ENCODE results near the gene ODAM.
"Not testable (repeated sequence)": the region's sequence is repeated elsewhere in the genome, so short reads cannot be mapped to it uniquely, and the experiment has no call there.

The ODAM gene

DNA sequence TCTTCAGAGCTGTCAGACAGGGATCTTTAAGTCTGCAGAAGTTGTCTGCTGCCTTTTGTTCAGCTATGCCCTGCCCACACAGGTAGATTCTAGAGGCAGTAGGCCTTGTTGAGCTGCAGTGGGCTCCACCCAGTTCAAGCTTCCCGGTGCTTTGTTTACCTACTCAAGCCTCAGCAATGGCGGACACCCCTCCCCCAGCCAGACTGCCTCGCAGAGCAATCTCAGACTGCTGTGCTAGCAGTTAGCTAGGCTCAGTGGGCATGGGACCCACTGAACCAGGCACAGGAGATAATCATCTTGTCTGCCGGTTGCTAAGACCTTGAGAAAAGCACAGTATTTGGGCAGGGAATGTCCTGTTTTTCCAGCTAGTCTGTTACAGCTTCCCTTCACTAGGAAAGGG lies 17.2 kb downstream of the ODAM start:
- H3K36me3 ChIP-seq (ENCODE audit: control insufficient read depth in 2 of 2, insufficient read depth in 1 of 2, low read length in 2 of 2); POLR2A ChIA-PET: not testable (repeated sequence)

DNA sequence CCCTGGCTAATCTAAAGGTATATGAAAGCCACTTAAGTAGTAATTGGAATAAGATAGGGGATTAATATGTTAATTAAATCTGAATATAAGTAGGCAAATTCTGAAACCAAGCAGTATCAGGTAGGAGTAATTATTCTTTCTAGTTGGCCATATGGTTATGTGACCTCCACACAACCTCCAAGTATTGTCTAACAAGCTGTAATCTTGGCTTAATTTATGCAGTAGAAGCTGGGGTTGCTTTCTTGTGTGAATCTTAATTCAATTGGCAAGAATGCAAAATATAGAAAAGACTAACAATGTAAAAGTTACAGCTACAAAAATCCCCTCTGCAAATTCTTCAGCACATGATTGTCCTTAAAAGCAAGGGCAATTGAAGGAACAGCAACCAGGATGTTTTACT lies 20.6 kb downstream of the ODAM start:
- POLR2A ChIA-PET; H3K4me3 ChIP-seq (ENCODE audit: low read depth, low read length); CTCF ChIA-PET; H3K27ac ChIP-seq (ENCODE audit: extremely low read depth, low read depth, low read length); H3K36me3 ChIP-seq (ENCODE audit: control insufficient read depth in 2 of 2, insufficient read depth in 1 of 2, low read length in 2 of 2); H3K4me1 ChIP-seq (ENCODE audit: control insufficient read depth, insufficient read depth, low read length); H3K9me3 ChIP-seq (ENCODE audit: control insufficient read depth, insufficient read depth, low read depth, low read length): not testable (repeated sequence)

More for the DNA sequence above, 17.2 kb downstream of the ODAM start:
- H3K4me1 ChIP-seq (ENCODE audit: control insufficient read depth, insufficient read depth, low read length); H3K9me3 ChIP-seq (ENCODE audit: control insufficient read depth, insufficient read depth, low read depth, low read length); CTCF ChIA-PET; H3K4me3 ChIP-seq (ENCODE audit: low read depth, low read length); H3K27ac ChIP-seq (ENCODE audit: extremely low read depth, low read depth, low read length): not testable (repeated sequence)

DNA sequence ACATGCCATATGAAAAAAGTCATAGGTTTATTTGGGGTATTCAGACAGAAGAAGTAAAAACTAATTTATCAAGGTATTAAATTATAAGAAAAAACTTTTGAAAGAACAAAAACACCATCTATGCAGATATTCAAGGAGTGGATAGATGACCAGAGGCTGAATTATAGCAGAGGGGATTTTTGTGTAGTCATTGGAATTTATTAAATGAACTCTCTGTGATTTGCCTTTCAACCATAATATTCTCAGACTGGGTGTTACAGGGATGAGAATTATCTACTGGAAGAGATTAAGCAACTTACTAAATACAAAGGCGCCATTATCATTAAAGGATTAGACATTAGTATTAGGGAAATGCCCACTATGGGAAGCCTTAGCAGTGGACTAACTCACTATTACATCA lies 21.0 kb downstream of the ODAM start:
- CTCF ChIA-PET; H3K36me3 ChIP-seq (ENCODE audit: control insufficient read depth in 2 of 2, insufficient read depth in 1 of 2, low read length in 2 of 2); H3K4me1 ChIP-seq (ENCODE audit: control insufficient read depth, insufficient read depth, low read length); H3K4me3 ChIP-seq (ENCODE audit: low read depth, low read length); H3K9me3 ChIP-seq (ENCODE audit: control insufficient read depth, insufficient read depth, low read depth, low read length); H3K27ac ChIP-seq (ENCODE audit: extremely low read depth, low read depth, low read length); POLR2A ChIA-PET: not testable (repeated sequence)

DNA sequence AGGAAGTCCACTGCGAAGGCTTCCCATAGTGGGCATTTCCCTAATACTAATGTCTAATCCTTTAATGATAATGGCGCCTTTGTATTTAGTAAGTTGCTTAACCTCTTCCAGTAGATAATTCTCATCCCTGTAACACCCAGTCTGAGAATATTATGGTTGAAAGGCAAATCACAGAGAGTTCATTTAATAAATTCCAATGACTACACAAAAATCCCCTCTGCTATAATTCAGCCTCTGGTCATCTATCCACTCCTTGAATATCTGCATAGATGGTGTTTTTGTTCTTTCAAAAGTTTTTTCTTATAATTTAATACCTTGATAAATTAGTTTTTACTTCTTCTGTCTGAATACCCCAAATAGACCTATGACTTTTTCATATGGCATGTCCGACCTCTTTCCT lies 25.9 kb downstream of the ODAM start:
- H3K4me3 ChIP-seq (ENCODE audit: low read depth, low read length); H3K36me3 ChIP-seq (ENCODE audit: control insufficient read depth in 2 of 2, insufficient read depth in 1 of 2, low read length in 2 of 2); POLR2A ChIA-PET; H3K27ac ChIP-seq (ENCODE audit: extremely low read depth, low read depth, low read length); CTCF ChIA-PET; H3K4me1 ChIP-seq (ENCODE audit: control insufficient read depth, insufficient read depth, low read length); H3K9me3 ChIP-seq (ENCODE audit: control insufficient read depth, insufficient read depth, low read depth, low read length): not testable (repeated sequence)

DNA sequence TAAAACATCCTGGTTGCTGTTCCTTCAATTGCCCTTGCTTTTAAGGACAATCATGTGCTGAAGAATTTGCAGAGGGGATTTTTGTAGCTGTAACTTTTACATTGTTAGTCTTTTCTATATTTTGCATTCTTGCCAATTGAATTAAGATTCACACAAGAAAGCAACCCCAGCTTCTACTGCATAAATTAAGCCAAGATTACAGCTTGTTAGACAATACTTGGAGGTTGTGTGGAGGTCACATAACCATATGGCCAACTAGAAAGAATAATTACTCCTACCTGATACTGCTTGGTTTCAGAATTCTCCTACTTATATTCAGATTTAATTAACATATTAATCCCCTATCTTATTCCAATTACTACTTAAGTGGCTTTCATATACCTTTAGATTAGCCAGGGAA lies 26.3 kb downstream of the ODAM start:
- H3K4me1 ChIP-seq (ENCODE audit: control insufficient read depth, insufficient read depth, low read length); POLR2A ChIA-PET; H3K27ac ChIP-seq (ENCODE audit: extremely low read depth, low read depth, low read length); H3K9me3 ChIP-seq (ENCODE audit: control insufficient read depth, insufficient read depth, low read depth, low read length); H3K36me3 ChIP-seq (ENCODE audit: control insufficient read depth in 2 of 2, insufficient read depth in 1 of 2, low read length in 2 of 2); CTCF ChIA-PET; H3K4me3 ChIP-seq (ENCODE audit: low read depth, low read length): not testable (repeated sequence)

DNA sequence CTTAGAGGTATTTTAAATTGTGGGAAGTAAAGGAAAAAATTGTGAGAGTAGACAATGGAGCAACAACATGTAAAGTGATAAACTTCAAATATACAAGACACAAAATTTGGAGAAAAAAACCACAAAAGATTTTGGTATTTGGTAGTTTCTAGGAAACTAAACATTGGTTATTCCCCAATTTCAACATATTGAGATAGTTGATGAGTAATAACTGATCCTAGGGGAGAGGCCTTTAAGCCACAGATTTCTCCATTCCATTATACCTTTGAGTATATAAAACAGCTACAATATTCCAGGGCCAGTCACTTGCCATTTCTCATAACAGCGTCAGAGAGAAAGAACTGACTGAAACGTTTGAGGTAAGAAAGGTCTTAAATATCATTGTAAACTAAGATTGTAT lies 30.3 kb downstream of the ODAM start, which contains the start of gene FDCSP:
Gene FDCSP (plus strand): TSS at position 301 of the 400 bp plus-strand sequence. CDS start 5,071 bp downstream, outside the sequence.
- CTCF ChIA-PET = no interaction called here
- no peak for TF ChIP-seq GLIS2 (tag by site-specific recombination; IDR thresholded peaks at IDR 0.05)
- no peak for TF ChIP-seq ZSCAN23 (tag by site-specific recombination; IDR thresholded peaks at IDR 0.05)
- TF ChIP-seq ZBTB1 (tag by site-specific recombination; IDR thresholded peaks at IDR 0.05) = no peak
- no peak for TF ChIP-seq ZNF792 (tag by site-specific recombination; IDR thresholded peaks at IDR 0.05)
- no peak for TF ChIP-seq SCRT1 (tag by site-specific recombination; IDR thresholded peaks at IDR 0.05; ENCODE audit: borderline replicate concordance)
- no peak for TF ChIP-seq ZNF664 (tag by site-specific recombination; IDR thresholded peaks at IDR 0.05)
- TF ChIP-seq SP7 (tag by site-specific recombination; IDR thresholded peaks at IDR 0.05) = no peak
- no peak for TF ChIP-seq ZNF19 (tag by site-specific recombination; IDR thresholded peaks at IDR 0.05; ENCODE audit: low read depth)
- no peaks in the 10 kb centered on the region for H3K9me3 ChIP-seq (ENCODE audit: control insufficient read depth, insufficient read depth, low read depth, low read length)
- H3K27ac ChIP-seq (ENCODE audit: extremely low read depth, low read depth, low read length) = no peak within 1 kb of the TSS
- no peaks in the 10 kb centered on the region for H3K4me1 ChIP-seq (ENCODE audit: control insufficient read depth, insufficient read depth, low read length)
- no peaks in the 10 kb centered on the region for H3K36me3 ChIP-seq (ENCODE audit: control insufficient read depth in 2 of 2, insufficient read depth in 1 of 2, low read length in 2 of 2)
- no peak within 1 kb of the TSS for H3K4me3 ChIP-seq (ENCODE audit: low read depth, low read length)
- POLR2A ChIA-PET = no interaction called here

DNA sequence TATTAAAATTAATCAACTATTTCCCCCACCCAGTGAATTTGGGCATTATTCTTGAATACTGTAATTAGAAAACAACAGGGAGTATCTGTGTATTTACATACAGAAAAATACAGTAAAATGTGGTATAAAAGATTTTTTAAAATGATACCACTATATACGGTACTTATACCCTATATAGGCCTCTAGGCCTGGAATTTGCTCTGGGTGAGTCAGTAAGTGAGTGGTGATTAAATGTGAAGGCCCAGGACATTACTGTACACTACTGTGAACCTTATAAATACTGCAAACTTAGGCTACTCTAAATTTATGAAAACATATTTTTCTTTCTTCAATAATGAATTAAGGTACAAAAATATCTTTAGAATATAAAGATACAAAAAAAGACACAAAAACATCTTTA lies 40.6 kb downstream of the ODAM start:
- no peak overlapping the region for H3K4me3 ChIP-seq (ENCODE audit: low read depth, low read length)
- ChIA-PET CTCF (no interaction called here), POLR2A (no interaction called here)
- H3K27ac ChIP-seq (ENCODE audit: extremely low read depth, low read depth, low read length) = no peak overlapping the region
- H3K4me1 ChIP-seq (ENCODE audit: control insufficient read depth, insufficient read depth, low read length) = no peaks in the 10 kb centered on the region
- H3K36me3 ChIP-seq (ENCODE audit: control insufficient read depth in 2 of 2, insufficient read depth in 1 of 2, low read length in 2 of 2) = no peaks in the 10 kb centered on the region
- H3K9me3 ChIP-seq (ENCODE audit: control insufficient read depth, insufficient read depth, low read depth, low read length) = no peaks in the 10 kb centered on the region
- no peak for TF ChIP-seq GLIS2 (tag by site-specific recombination; IDR thresholded peaks at IDR 0.05)
- TF ChIP-seq ZNF544 (tag by site-specific recombination; IDR thresholded peaks at IDR 0.05) = no peak
- no peak for TF ChIP-seq ZNF341 (tag by site-specific recombination; IDR thresholded peaks at IDR 0.05; ENCODE audit: low read depth)
- TF ChIP-seq ZNF155 (tag by site-specific recombination; IDR thresholded peaks at IDR 0.05) = no peak
- TF ChIP-seq ZNF768 (tag by site-specific recombination; IDR thresholded peaks at IDR 0.05) = no peak
- TF ChIP-seq GLI4 (tag by site-specific recombination; IDR thresholded peaks at IDR 0.05) = no peak
- TF ChIP-seq, protein P1, sequence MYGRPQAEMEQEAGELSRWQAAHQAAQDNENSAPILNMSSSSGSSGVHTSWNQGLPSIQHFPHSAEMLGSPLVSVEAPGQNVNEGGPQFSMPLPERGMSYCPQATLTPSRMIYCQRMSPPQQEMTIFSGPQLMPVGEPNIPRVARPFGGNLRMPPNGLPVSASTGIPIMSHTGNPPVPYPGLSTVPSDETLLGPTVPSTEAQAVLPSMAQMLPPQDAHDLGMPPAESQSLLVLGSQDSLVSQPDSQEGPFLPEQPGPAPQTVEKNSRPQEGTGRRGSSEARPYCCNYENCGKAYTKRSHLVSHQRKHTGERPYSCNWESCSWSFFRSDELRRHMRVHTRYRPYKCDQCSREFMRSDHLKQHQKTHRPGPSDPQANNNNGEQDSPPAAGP (tag by site-specific recombination; IDR thresholded peaks at IDR 0.05) = no peak
- TF ChIP-seq SCRT1 (tag by site-specific recombination; IDR thresholded peaks at IDR 0.05; ENCODE audit: borderline replicate concordance) = no peak
- TF ChIP-seq ZNF292 (tag by site-specific recombination; IDR thresholded peaks at IDR 0.05; ENCODE audit: borderline replicate concordance, low read depth) = no peak
- TF ChIP-seq ZNF658 (tag by site-specific recombination; IDR thresholded peaks at IDR 0.05) = no peak
- TF ChIP-seq ZNF558 (tag by site-specific recombination; IDR thresholded peaks at IDR 0.05) = no peak
- TF ChIP-seq ZNF114 (tag by site-specific recombination; IDR thresholded peaks at IDR 0.05) = no peak
- TF ChIP-seq, protein P2, sequence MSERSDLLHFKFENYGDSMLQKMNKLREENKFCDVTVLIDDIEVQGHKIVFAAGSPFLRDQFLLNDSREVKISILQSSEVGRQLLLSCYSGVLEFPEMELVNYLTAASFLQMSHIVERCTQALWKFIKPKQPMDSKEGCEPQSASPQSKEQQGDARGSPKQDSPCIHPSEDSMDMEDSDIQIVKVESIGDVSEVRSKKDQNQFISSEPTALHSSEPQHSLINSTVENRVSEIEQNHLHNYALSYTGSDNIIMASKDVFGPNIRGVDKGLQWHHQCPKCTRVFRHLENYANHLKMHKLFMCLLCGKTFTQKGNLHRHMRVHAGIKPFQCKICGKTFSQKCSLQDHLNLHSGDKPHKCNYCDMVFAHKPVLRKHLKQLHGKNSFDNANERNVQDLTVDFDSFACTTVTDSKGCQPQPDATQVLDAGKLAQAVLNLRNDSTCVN (tag by site-specific recombination; optimal IDR thresholded peaks at IDR 0.05) = no peak

Measured in HEK293 (cell line).